ENCODE measurements around the gene RPL15. TPM values are rescaled to one million over a fixed set of nuclear protein-coding genes. Genes with fewer than 3 reads are reported as not detected.
"Not testable (repeated sequence)": the region's sequence is repeated elsewhere in the genome, so short reads cannot be mapped to it uniquely, and the experiment has no call there.

The RPL15 gene
- 1,869 and 2,385 TPM in 2 replicates for total RNA-seq

GRCh38 chr3:23916886-23917678 lies at the start of gene RPL15, which contains the start of gene NKIRAS1:
TSS of gene RPL15 (plus strand) at chr3:23917132. CDS start at chr3:23917860, 728 bp downstream.
TSS of gene NKIRAS1 (minus strand) at chr3:23916990. CDS start at chr3:23910904, 6,086 bp downstream.
- peak; percentile 94 for DNase-seq (ENCODE audit: low read depth, low spot score)

DNA sequence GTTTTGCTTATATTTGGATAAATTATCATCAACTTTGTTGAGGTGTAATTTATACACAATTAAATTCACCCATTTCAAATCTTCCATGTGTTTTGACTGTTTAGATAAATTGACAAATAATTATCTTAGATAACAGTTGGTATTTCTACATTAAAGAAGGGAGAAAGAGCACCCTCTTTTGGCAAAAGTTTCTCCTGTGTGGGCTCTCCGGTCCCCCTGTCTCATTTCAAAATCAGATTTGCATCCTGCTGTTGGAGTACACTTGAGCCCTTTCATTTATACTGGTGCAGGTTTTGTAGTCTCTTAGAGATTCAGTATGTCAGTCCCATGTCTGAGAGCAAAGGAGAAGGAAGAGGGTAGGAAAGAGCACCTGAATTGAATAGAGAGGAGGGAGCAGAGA lies 49.5 kb upstream of the RPL15 start:
- DNase-seq (ENCODE audit: low read depth, low spot score): no peak

- DNase-seq (ENCODE audit: low read depth, low spot score): no peak
Measured at GRCh38 chr3:23867838-23868237, 49.1 kb upstream of the RPL15 start.

- no peak for DNase-seq (ENCODE audit: low read depth, low spot score)
Measured at GRCh38 chr3:23869977-23870662, 46.8 kb upstream of the RPL15 start.

- not testable (repeated sequence) for DNase-seq (ENCODE audit: low read depth, low spot score)
Measured at GRCh38 chr3:23870663-23871043, 46.3 kb upstream of the RPL15 start.

DNA sequence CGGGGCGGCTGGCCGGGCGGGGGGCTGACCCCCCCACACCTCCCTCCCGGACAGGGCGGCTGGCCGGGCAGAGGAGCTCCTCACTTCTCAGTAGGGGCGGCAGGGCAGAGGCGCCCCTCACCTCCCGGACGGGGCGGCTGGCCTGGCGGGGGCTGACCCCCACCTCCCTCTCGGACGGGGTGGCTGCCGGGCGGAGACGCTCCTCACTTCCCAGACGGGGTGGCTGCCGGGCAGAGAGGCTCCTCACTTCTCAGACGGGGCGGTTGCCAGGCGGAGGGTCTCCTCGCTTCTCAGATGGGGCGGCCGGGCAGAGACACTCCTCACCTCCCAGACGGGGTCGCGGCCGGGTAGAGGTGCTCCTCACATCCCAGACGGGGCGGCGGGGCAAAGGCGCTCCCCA lies 45.6 kb upstream of the RPL15 start:
- DNase-seq (ENCODE audit: low read depth, low spot score): not testable (repeated sequence)

DNA sequence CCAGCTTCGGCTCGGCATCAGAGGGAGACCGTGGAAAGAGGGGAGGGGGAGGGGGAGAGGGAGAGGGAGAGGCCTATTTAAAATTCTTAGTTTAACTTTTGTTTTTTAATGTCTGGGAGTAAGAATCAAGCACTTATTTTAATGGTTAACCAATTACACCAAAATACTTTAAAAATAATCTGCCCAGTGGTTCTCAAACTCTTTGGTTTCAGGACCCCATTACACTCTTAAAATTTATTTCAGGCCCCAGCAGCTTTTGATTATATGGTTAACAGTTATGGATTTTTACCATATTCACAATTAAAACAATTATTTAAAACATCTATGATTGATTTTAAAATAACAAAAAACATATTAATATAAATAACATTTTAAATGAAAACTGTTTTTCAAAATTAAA lies 44.6 kb upstream of the RPL15 start:
- no peak for DNase-seq (ENCODE audit: low read depth, low spot score)

DNA sequence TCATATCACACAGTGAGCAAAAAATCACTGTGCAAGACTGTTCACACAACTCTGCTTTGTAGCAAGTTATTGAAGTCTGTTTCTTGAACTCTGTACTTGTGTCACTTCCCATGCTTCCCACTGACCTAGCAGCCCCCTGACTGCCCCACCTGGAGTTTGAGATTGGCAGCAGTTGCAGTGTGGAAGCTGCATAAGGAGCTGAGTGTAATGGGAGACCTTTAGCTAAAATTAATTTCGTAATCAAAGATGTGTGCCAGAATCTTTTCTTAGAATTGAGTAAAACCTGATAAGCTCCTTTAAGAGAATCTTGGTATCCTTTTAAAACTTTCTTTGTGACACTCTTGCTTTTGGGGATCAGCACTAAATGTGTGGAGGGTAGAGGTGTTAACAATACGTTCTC lies 43.0 kb upstream of the RPL15 start:
- no peak for DNase-seq (ENCODE audit: low read depth, low spot score)

DNA sequence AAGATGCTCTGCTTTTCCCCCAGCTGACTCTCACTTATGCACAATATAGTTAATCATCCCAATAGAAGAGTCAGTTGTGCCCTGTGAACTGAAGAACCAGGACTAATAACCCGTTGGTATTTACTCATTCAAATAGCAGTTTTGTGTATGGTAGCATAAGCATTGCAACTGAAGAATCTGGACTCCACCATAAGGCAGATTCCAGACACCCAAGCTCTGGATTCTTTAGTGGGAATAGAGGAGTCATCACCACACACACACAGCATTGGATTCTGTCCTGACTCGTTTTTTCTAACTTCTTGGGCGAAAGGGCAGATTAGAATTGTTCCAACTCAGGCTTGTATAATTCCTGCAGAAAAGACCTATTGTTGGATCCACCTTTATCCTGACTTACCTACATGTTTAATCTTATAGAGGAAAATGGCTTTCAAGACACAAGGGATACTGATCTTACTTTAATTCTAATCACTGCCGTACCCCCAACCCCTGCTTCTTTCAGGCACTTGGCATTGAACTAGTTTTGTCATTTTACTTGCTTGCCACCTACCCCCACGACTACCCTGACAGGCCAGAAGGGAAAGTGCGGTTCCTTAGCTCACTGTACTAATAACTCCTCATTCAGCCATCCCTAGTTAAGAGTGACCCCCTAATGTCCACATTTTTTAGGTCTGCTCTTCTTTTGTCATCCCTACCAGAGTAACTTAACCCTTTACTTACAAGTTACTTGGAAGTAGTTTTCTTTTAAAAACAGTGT lies 42.4 kb upstream of the RPL15 start:
- DNase-seq (ENCODE audit: low read depth, low spot score): no peak

GRCh38 chr3:23875113-23875725 lies 41.7 kb upstream of the RPL15 start:
- DNase-seq (ENCODE audit: low read depth, low spot score): no peak

DNA sequence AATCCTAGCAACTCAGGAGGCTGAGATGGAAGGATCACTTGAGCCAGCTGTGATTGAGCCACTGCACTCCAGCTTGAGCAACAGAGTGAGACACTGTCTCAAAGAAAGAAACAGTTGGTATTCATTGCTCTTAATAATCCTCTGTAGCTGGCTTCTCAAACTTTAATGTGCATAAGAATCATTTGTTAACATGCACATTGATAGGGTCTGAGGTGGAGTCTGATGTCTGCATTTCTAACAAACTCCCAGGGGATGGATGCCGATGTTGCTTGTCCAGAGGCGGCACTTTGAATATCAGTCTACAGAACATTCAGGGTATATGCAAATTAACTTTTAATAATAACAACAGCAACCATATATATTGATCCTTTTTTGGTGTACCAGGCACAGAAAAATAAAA lies 40.0 kb upstream of the RPL15 start:
- no peak for DNase-seq (ENCODE audit: low read depth, low spot score)

DNA sequence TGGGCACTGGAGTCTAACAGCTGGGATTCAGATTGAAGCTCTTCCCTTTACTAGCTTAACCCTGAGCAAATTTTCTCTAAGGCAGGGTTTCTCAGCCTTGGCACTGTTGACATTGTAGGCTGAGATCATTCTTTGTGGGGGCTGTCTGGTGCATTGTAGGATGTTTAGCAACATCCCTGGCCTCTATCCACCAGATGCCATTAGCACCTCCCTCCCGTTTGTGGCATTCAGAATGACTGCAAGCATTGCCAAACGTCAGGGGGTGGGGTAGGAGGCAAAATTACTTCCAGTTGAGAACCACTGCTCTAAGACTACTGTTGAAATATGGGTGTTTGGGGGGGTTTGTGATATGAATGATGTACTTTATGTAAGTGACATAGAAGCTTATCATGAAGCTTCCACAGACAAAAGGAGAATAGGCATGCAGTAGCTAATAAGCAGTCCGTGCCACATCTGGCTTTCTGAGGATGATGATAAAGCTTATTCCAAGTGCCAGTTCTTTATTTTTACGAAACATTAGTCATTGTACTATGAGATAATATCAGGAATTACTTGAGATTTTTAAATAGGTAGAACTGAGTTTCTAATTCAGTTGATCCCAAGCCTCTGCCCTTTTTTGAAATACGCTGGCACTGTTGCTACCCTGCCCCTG lies 39.5 kb upstream of the RPL15 start:
- DNase-seq (ENCODE audit: low read depth, low spot score): no peak

DNA sequence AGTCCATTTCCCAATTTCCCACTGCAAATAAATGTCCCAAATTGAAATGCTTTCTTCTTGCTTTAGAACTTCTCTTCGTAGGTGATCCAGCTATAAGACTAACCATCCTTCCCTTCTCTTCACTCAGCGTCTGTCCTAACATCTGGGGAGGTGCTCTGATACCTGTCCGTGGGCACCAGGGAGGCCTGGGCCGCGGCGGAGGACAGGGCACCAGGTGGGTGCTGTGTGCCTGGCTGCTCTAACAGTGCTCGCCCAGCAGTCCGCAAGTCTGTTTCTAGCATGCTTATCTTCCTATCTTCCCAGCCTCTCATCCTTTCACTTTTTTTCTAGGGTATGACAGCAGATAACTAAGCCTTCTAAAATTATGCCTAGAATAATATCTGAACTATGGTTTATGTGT lies 37.4 kb upstream of the RPL15 start:
- no peak for DNase-seq (ENCODE audit: low read depth, low spot score)

DNA sequence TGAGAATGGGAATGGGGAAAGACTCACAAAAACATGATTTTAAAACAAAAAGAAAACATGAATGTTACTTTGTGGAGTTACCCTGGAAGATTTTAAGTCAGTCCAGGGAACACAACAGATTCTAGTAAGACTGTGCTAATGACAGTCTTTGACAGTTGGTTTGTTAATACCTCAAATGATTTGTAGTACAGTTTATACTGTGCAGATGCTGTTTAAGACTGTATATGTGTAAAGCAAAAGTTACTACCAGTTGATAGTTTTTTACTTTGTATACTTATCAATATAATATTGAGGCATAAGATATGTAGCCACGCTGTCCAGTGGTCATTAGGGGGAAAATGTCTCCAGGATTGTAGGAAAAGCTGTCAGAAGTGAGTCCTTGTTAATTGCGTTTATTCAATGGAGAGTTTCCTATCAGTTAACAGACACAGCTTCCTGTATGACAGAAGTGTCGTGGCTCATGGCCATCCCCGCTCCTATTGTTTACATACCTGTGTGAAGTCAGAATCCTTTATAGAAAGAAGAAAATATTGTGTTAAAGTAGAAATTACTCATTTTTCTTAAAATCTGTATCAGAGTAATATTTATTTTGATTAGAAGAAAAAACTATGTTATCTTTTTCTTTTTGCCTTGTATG lies 36.1 kb upstream of the RPL15 start:
- no peak for DNase-seq (ENCODE audit: low read depth, low spot score)

- DNase-seq (ENCODE audit: low read depth, low spot score): not testable (repeated sequence)
Measured at GRCh38 chr3:23881993-23882392, 34.9 kb upstream of the RPL15 start.

DNA sequence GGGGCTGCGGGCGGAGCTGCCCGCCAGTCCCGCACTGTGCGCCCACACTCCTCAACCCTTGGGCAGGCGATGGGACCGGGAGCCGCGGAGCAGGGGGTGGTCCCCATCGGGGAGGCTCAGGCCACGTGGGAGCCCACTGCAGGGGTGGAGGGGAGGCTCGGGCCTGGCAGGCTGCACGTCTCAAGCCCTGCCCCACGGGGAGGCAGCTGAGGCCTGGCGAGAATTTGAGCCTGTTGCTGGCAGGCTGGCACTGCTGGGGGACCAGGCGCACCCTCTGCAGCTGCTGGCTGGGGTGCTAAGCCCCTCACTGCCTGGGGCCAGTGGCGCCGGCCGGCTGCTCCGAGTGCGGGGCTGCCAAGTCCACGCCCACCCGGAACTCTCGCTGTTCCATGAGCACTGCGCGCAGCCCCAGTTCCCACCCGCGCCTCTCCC lies 34.4 kb upstream of the RPL15 start:
- no peak for DNase-seq (ENCODE audit: low read depth, low spot score)

GRCh38 chr3:23884481-23884880 lies 32.5 kb upstream of the RPL15 start:
- DNase-seq (ENCODE audit: low read depth, low spot score): no peak

GRCh38 chr3:23885210-23885609 lies 31.7 kb upstream of the RPL15 start:
- no peak for DNase-seq (ENCODE audit: low read depth, low spot score)

- no peak for DNase-seq (ENCODE audit: low read depth, low spot score)
Measured at GRCh38 chr3:23886311-23886710, 30.6 kb upstream of the RPL15 start.

DNA sequence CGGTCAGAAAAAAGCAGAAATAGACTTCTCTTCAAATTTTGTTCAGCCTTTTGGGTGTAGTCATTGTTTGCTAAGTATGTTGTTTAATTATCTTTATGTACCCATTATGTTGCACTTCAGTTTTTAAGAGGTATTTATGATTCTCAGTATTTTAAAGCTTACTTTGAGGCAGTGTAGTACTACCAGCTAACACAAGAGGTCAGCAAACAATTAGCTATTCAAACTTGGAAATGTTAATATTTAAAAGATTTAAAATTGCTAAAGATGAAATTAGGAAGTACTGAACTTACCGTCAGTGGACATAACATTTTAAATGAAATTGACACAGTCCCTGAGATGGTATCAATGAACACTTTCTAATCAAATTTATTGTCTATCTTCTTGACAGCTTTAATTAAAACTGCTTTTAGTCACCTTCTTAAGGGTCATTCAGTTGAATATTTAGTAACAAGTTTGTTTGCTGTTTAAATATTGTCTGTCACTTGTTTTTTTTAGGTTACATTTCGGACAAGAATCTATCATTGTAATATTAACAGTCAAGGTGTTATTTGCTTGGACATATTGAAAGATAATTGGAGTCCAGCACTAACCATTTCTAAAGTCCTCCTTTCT lies 28.2 kb upstream of the RPL15 start:
- no peak for DNase-seq (ENCODE audit: low read depth, low spot score)
